Islet precursor cell (in vitro differentiated cells): Measurements from ENCODE around the gene SCN2B.
"Not testable (repeated sequence)": the region's sequence is repeated elsewhere in the genome, so short reads cannot be mapped to it uniquely, and the experiment has no call there.

Experiments
- DNase-seq: peaks from one replicate; pipeline ENCODE4 v3.0.0-alpha.2; 2018

The SCN2B gene

GRCh38 chr11:118205606-118206378, 29.4 kb upstream of the SCN2B start:
- no peak for DNase-seq

GRCh38 chr11:118202599-118203422, 26.4 kb upstream of the SCN2B start:
- no peak for DNase-seq

- DNase-seq, result no peak
Observed at GRCh38 chr11:118201966-118202365, 25.5 kb upstream of the SCN2B start.

- DNase-seq, result no peak
Observed at GRCh38 chr11:118200901-118201680, 24.7 kb upstream of the SCN2B start.

- DNase-seq, result no peak
Observed at GRCh38 chr11:118200497-118200896, 24.1 kb upstream of the SCN2B start.

GRCh38 chr11:118199135-118199534, 22.7 kb upstream of the SCN2B start:
- no peak for DNase-seq

GRCh38 chr11:118198370-118198769, 21.9 kb upstream of the SCN2B start:
- DNase-seq, result peak; percentile 73

GRCh38 chr11:118194835-118195627, 18.6 kb upstream of the SCN2B start:
- peak; percentile 93 for DNase-seq

GRCh38 chr11:118193910-118194566, 17.6 kb upstream of the SCN2B start:
- DNase-seq, result peak; percentile 40

GRCh38 chr11:118192817-118193216, 16.4 kb upstream of the SCN2B start:
- DNase-seq, result not testable (repeated sequence)

GRCh38 chr11:118190942-118191506, 14.6 kb upstream of the SCN2B start:
- DNase-seq, result not testable (repeated sequence)

- no peak for DNase-seq
Observed at GRCh38 chr11:118186346-118187107, 10.1 kb upstream of the SCN2B start.

GRCh38 chr11:118184784-118185579, 8.5 kb upstream of the SCN2B start:
- no peak for DNase-seq

- DNase-seq, result not testable (repeated sequence)
Observed at GRCh38 chr11:118183691-118184090, 7.3 kb upstream of the SCN2B start.

GRCh38 chr11:118180300-118180703, 3.9 kb upstream of the SCN2B start:
- DNase-seq, result peak; percentile 85

- no peak for DNase-seq
Observed at GRCh38 chr11:118176778-118177134, 317 bp upstream of the SCN2B start.

GRCh38 chr11:118175031-118175992, 1.1 kb downstream of the SCN2B start:
- DNase-seq, result peak; percentile 82

GRCh38 chr11:118174006-118174567, 2.4 kb downstream of the SCN2B start:
- no peak for DNase-seq
